ENCODE results near the gene ABL1.

Gene ABL1

DNA sequence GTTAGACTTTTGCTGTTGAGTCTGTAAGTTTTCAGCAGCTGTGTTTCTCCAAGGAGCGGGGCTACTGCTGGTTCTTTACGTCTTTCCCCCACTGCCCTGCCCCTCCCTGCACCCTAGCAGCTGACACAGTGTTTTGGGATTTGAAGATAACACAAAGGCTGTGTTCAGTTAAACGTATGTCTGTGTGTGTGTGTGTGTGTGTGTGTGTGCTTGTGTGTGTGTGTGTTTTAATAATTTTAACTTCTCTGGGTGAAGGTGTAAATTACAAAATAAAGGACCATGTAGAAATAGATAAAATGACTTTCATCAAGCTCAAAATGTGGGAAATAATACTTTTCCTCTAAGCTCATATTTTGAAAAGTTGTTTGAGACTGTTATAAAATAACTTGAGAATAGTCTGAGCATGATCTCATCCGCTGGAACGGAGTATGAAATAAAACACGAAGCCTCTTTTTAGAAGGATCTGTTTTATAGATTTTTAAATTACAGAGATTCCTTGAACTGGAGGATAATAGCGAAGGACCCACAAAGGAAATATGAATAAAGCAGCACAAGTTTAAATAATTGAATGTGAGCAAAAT, 10.9 kb downstream of the ABL1 start (continued):
- peak; percentile 64 for TF ChIP-seq HIC1 (tag by site-specific recombination; IDR thresholded peaks at IDR 0.05)
- no peak for TF ChIP-seq ZNF394 (tag by site-specific recombination; IDR thresholded peaks at IDR 0.05; ENCODE audit: borderline replicate concordance)
- peak; percentile 77; the same call in 1 of the 2 replicates for TF ChIP-seq BCL11A (tag by site-specific recombination; IDR thresholded peaks at IDR 0.05; ENCODE audit: low read depth)
- TF ChIP-seq ZNF24 (tag by site-specific recombination; IDR thresholded peaks at IDR 0.05) = peak; percentile 51; the same call in 1 of the 2 replicates
- TF ChIP-seq KLF8 (tag by site-specific recombination; IDR thresholded peaks at IDR 0.05) = peak; percentile 80
- peak; percentile 81 for TF ChIP-seq OVOL3 (tag by site-specific recombination; IDR thresholded peaks at IDR 0.05)
- TF ChIP-seq, protein P1, sequence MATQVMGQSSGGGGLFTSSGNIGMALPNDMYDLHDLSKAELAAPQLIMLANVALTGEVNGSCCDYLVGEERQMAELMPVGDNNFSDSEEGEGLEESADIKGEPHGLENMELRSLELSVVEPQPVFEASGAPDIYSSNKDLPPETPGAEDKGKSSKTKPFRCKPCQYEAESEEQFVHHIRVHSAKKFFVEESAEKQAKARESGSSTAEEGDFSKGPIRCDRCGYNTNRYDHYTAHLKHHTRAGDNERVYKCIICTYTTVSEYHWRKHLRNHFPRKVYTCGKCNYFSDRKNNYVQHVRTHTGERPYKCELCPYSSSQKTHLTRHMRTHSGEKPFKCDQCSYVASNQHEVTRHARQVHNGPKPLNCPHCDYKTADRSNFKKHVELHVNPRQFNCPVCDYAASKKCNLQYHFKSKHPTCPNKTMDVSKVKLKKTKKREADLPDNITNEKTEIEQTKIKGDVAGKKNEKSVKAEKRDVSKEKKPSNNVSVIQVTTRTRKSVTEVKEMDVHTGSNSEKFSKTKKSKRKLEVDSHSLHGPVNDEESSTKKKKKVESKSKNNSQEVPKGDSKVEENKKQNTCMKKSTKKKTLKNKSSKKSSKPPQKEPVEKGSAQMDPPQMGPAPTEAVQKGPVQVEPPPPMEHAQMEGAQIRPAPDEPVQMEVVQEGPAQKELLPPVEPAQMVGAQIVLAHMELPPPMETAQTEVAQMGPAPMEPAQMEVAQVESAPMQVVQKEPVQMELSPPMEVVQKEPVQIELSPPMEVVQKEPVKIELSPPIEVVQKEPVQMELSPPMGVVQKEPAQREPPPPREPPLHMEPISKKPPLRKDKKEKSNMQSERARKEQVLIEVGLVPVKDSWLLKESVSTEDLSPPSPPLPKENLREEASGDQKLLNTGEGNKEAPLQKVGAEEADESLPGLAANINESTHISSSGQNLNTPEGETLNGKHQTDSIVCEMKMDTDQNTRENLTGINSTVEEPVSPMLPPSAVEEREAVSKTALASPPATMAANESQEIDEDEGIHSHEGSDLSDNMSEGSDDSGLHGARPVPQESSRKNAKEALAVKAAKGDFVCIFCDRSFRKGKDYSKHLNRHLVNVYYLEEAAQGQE (tag by site-specific recombination; IDR thresholded peaks at IDR 0.05) = no peak
- peak; percentile 58; the same call in 1 of the 2 replicates for TF ChIP-seq ZSCAN30 (tag by site-specific recombination; IDR thresholded peaks at IDR 0.05)
- peak; percentile 88 for TF ChIP-seq ZNF398 (tag by site-specific recombination; IDR thresholded peaks at IDR 0.05)
- 0 out of 2 replicates have a peak, but pooled peaks have one; percentile 42 for TF ChIP-seq ZNF76 (tag by site-specific recombination; IDR thresholded peaks at IDR 0.05; ENCODE audit: borderline replicate concordance, low read depth)
- peak; percentile 67 for TF ChIP-seq ZNF366 (tag by site-specific recombination; conservative IDR thresholded peaks at IDR 0.05)
- TF ChIP-seq, protein P2, sequence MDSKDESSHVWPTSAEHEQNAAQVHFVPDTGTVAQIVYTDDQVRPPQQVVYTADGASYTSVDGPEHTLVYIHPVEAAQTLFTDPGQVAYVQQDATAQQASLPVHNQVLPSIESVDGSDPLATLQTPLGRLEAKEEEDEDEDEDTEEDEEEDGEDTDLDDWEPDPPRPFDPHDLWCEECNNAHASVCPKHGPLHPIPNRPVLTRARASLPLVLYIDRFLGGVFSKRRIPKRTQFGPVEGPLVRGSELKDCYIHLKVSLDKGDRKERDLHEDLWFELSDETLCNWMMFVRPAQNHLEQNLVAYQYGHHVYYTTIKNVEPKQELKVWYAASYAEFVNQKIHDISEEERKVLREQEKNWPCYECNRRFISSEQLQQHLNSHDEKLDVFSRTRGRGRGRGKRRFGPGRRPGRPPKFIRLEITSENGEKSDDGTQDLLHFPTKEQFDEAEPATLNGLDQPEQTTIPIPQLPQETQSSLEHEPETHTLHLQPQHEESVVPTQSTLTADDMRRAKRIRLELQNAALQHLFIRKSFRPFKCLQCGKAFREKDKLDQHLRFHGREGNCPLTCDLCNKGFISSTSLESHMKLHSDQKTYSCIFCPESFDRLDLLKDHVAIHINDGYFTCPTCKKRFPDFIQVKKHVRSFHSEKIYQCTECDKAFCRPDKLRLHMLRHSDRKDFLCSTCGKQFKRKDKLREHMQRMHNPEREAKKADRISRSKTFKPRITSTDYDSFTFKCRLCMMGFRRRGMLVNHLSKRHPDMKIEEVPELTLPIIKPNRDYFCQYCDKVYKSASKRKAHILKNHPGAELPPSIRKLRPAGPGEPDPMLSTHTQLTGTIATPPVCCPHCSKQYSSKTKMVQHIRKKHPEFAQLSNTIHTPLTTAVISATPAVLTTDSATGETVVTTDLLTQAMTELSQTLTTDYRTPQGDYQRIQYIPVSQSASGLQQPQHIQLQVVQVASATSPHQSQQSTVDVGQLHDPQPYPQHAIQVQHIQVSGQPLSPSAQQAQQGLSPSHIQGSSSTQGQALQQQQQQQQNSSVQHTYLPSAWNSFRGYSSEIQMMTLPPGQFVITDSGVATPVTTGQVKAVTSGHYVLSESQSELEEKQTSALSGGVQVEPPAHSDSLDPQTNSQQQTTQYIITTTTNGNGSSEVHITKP (tag by site-specific recombination; IDR thresholded peaks at IDR 0.05) = peak; percentile 80
- TF ChIP-seq GLI4 (tag by site-specific recombination; IDR thresholded peaks at IDR 0.05) = no peak
- 0 out of 2 replicates have a peak, but pooled peaks have one; percentile 50 for TF ChIP-seq SCRT1 (tag by site-specific recombination; IDR thresholded peaks at IDR 0.05; ENCODE audit: borderline replicate concordance)
- TF ChIP-seq ZNF362 (tag by site-specific recombination; IDR thresholded peaks at IDR 0.05) = no peak
- no peak for TF ChIP-seq ZNF514 (tag by site-specific recombination; IDR thresholded peaks at IDR 0.05)
- TF ChIP-seq ZNF501 (tag by site-specific recombination; IDR thresholded peaks at IDR 0.05) = peak; percentile 85
- 0 out of 2 replicates have a peak, but pooled peaks have one; percentile 75 for TF ChIP-seq REPIN1 (tag by site-specific recombination; IDR thresholded peaks at IDR 0.05; ENCODE audit: low read depth)
- 0 out of 2 replicates have a peak, but pooled peaks have one; percentile 34 for TF ChIP-seq ZNF792 (tag by site-specific recombination; IDR thresholded peaks at IDR 0.05)
- peak; percentile 71 for TF ChIP-seq ZNF600 (tag by site-specific recombination; IDR thresholded peaks at IDR 0.05)
- TF ChIP-seq ZNF335 (tag by site-specific recombination; conservative IDR thresholded peaks at IDR 0.05) = peak; percentile 47
- peak; percentile 14; the same call in 1 of the 2 replicates for TF ChIP-seq ZNF654 (tag by site-specific recombination; IDR thresholded peaks at IDR 0.05; ENCODE audit: low read depth)
- peak; percentile 84 for TF ChIP-seq ZNF629 (tag by site-specific recombination; IDR thresholded peaks at IDR 0.05)
- peak; percentile 65 for TF ChIP-seq ZNF558 (tag by site-specific recombination; IDR thresholded peaks at IDR 0.05)
- peak; percentile 49; the same call in 1 of the 2 replicates for TF ChIP-seq ZEB2 (tag by site-specific recombination; IDR thresholded peaks at IDR 0.05)
- TF ChIP-seq ZNF830 (tag by site-specific recombination; IDR thresholded peaks at IDR 0.05; ENCODE audit: low read depth) = no peak

All from HEK293 (cell line).